WTC11 (cell line): Measurements from ENCODE around the gene LRRC38. TPM values are rescaled to one million over a fixed set of nuclear protein-coding genes. Genes with fewer than 3 reads are reported as not detected.
A peak's percentile ranks its signal among the peaks of the same experiment; 100 is the strongest.

ENCODE experiments used
- ATAC-seq: fragments of 200-7000 bp; cut with Tn5 transposase; 2 replicates; pipeline ENCODE4 v1.10.0; 2021; ENCODE audit warnings: mild to moderate bottlenecking, moderate library complexity
- CTCF ChIA-PET: fragments of 300-600 bp; sonication (Branson Sonifier 250); formaldehyde crosslinking; loops from one replicate; lab custom pipeline; 2021; ENCODE audit warnings: antibody characterized with exemption; lab: Charles Lee
- POLR2A ChIA-PET: fragments of 350-600 bp; sonication (Branson Sonifier 250); formaldehyde crosslinking; loops from one replicate; lab custom pipeline; 2021; ENCODE audit warnings: antibody characterized with exemption; lab: Charles Lee
- DNase-seq: peaks from one replicate; pipeline ENCODE4 v3.0.0; 2021; ENCODE audit warnings: low spot score
- H3K27ac Mint-ChIP-seq: 2 replicates; pipeline ENCODE4 v1.8.0; 2021; ENCODE audit warnings: mixed read lengths
- H3K27me3 Mint-ChIP-seq: 2 replicates; pipeline ENCODE4 v1.8.0; 2021; ENCODE audit warnings: low read depth, mild to moderate bottlenecking, moderate library complexity, mixed read lengths
- H3K36me3 Mint-ChIP-seq: 2 replicates; pipeline ENCODE4 v1.8.0; 2021; ENCODE audit warnings: mixed read lengths
- H3K4me1 Mint-ChIP-seq: 2 replicates; pipeline ENCODE4 v1.8.0; 2022; ENCODE audit warnings: mixed read lengths
- H3K4me3 Mint-ChIP-seq: 2 replicates; pipeline ENCODE4 v1.8.0; 2021; ENCODE audit warnings: mild to moderate bottlenecking, moderate library complexity, mixed read lengths
- H3K9me3 Mint-ChIP-seq: 2 replicates; pipeline ENCODE4 v1.8.0; 2021; ENCODE audit warnings: mixed read lengths
- CREM ChIP-seq: sonication (generic); formaldehyde crosslinking; IDR thresholded peaks from 2 replicates; pipeline ENCODE4 v1.8.1; 2022; ENCODE audit warnings: mild to moderate bottlenecking, missing genetic modification reagents, moderate library complexity
- ELF4 ChIP-seq: sonication (generic); formaldehyde crosslinking; IDR thresholded peaks from 2 replicates; pipeline ENCODE4 v1.8.1; 2022; ENCODE audit warnings: low read depth, mild to moderate bottlenecking, moderate library complexity, missing genetic modification reagents
- ERG ChIP-seq: fragments of 250-450 bp; sonication (Bioruptor Pico); IDR thresholded peaks from 2 replicates; pipeline ENCODE4 v1.8.0; 2021; ENCODE audit warnings: mild to moderate bottlenecking
- FOXP1 ChIP-seq: sonication (generic); formaldehyde crosslinking; IDR thresholded peaks from 2 replicates; pipeline ENCODE4 v1.8.0; 2022; ENCODE audit warnings: missing genetic modification reagents, mild to moderate bottlenecking, moderate library complexity, borderline replicate concordance
- GTF2I ChIP-seq: fragments of 250-450 bp; sonication (Bioruptor Pico); conservative IDR thresholded peaks from 2 replicates; pipeline ENCODE4 v1.4.0; 2021; ENCODE audit warnings: mild to moderate bottlenecking
- HMGXB4 ChIP-seq: sonication (generic); formaldehyde crosslinking; IDR thresholded peaks from 2 replicates; pipeline ENCODE4 v1.8.1; 2023; ENCODE audit warnings: mild to moderate bottlenecking, moderate library complexity, missing genetic modification reagents
- JUN ChIP-seq: sonication (generic); formaldehyde crosslinking; IDR thresholded peaks from 2 replicates; pipeline ENCODE4 v1.8.0; 2023; ENCODE audit warnings: mild to moderate bottlenecking, missing genetic modification reagents
- PREB ChIP-seq: sonication (generic); formaldehyde crosslinking; IDR thresholded peaks from 2 replicates; pipeline ENCODE4 v1.8.1; 2022; ENCODE audit warnings: mild to moderate bottlenecking, missing genetic modification reagents, moderate library complexity, borderline replicate concordance
- TEAD1 ChIP-seq: sonication (generic); formaldehyde crosslinking; IDR thresholded peaks from 2 replicates; pipeline ENCODE4 v1.8.0; 2022; ENCODE audit warnings: mild to moderate bottlenecking, missing genetic modification reagents
- TP53 ChIP-seq: sonication (generic); formaldehyde crosslinking; IDR thresholded peaks from 2 replicates; pipeline ENCODE4 v1.8.1; 2023; ENCODE audit warnings: mild to moderate bottlenecking, missing genetic modification reagents
- USF2 ChIP-seq: sonication (generic); formaldehyde crosslinking; IDR thresholded peaks from 2 replicates; pipeline ENCODE4 v1.8.1; 2023; ENCODE audit warnings: mild to moderate bottlenecking, missing genetic modification reagents, moderate library complexity
- ZNF138 ChIP-seq: sonication (generic); formaldehyde crosslinking; conservative IDR thresholded peaks from 2 replicates; pipeline ENCODE4 v1.8.1; 2022; ENCODE audit warnings: mild to moderate bottlenecking, moderate library complexity, missing genetic modification reagents
- ZNF396 ChIP-seq: fragments of 250-450 bp; sonication (Bioruptor Pico); IDR thresholded peaks from 2 replicates; pipeline ENCODE4 v1.8.0; 2021; ENCODE audit warnings: mild to moderate bottlenecking, moderate library complexity, borderline replicate concordance
- ZNF532 ChIP-seq: fragments of 250-450 bp; sonication (Bioruptor Pico); IDR thresholded peaks from 2 replicates; pipeline ENCODE4 v1.9.0; 2021; ENCODE audit warnings: mild to moderate bottlenecking, borderline replicate concordance
- total RNA-seq: library from RNA; stranded (reverse); gene quantifications from 3 replicates; pipeline ENCODE4 v1.2.3, GENCODE V29; 2021

LRRC38 gene
- total RNA-seq, 1 experiment from 2014 or later, result 0.15 TPM

- TF ChIP-seq HMGXB4 (no peak), TEAD1 (CRISPR knock-in tag) (no peak)
- TF ChIP-seq, all 79 proteins: peak for 4
Measured at GRCh38 chr1:13513063-13513894, 524 bp downstream of the LRRC38 start (continued).

GRCh38 chr1:13512472-13512871 lies 1.3 kb downstream of the LRRC38 start:
- POLR2A ChIA-PET, result no interaction called here
- Mint-ChIP-seq H3K27me3 (peaks cover 85% of the 10 kb centered on the region), H3K27ac (no peak overlapping the region), H3K4me3 (peak overlapping the region; percentile 60), H3K36me3 (no peaks in the 10 kb centered on the region), H3K4me1 (peaks cover 15% of the 10 kb centered on the region), H3K9me3 (no peaks in the 10 kb centered on the region)
- CTCF ChIA-PET, result interaction anchor here (1.3 kb wide), 1 partner anchor 72 kb away, joined by 6 read pairs; the partner anchor contains the start of gene PDPN
- DNase-seq (no peak), ATAC-seq (peak; percentile 23)
- no peak for TF ChIP-seq USF2 (CRISPR knock-in tag)
- TF ChIP-seq JUN, result no peak
- TF ChIP-seq CREM (CRISPR knock-in tag), result no peak
- TF ChIP-seq TP53 (CRISPR knock-in tag), result no peak
- TF ChIP-seq GTF2I (CRISPR knock-in tag), result no peak
- no peak for TF ChIP-seq FOXP1 (CRISPR knock-in tag)
- no peak for TF ChIP-seq ZNF138 (CRISPR knock-in tag)
- no peak for TF ChIP-seq ELF4 (CRISPR knock-in tag)
- TF ChIP-seq ZNF532 (CRISPR knock-in tag), result no peak
- no peak for TF ChIP-seq PREB (CRISPR knock-in tag)
- TF ChIP-seq ZNF396, result no peak
- TF ChIP-seq ERG (CRISPR knock-in tag), result no peak
